Nephron (organoid): ENCODE data around the gene PCK2.

Source experiments
- H3K27ac Mint-ChIP-seq, 3 experiments: 2 replicates each; pipeline ENCODE4 v1.8.0; 2020; ENCODE audit warnings: mixed read lengths in 3 of 3, mild to moderate bottlenecking in 2 of 3, moderate library complexity in 1 of 3
- H3K27me3 Mint-ChIP-seq: 2 replicates; pipeline ENCODE4 v1.8.0; 2021; ENCODE audit warnings: low read depth, mild to moderate bottlenecking, moderate library complexity, mixed read lengths
- H3K36me3 Mint-ChIP-seq: 2 replicates; pipeline ENCODE4 v1.8.0; 2020; ENCODE audit warnings: low read depth, mixed read lengths
- H3K4me1 Mint-ChIP-seq: 2 replicates; pipeline ENCODE4 v1.8.0; 2020; ENCODE audit warnings: mixed read lengths
- H3K4me3 Mint-ChIP-seq, 3 experiments: 2 replicates each; pipeline ENCODE4 v1.8.0; 2020; ENCODE audit warnings: mild to moderate bottlenecking in 3 of 3, mixed read lengths in 3 of 3, moderate library complexity in 2 of 3
- H3K9me3 Mint-ChIP-seq: 2 replicates; pipeline ENCODE4 v1.8.0; 2020; ENCODE audit warnings: mixed read lengths
- CTCF ChIP-seq, 3 experiments: fragments of 200-600 bp; sonication (generic); IDR thresholded peaks; one replicate each; pipeline ENCODE4 v1.5.0; 2021; ENCODE audit warnings: antibody characterized with exemption in 3 of 3; ENCODE audit not compliant: unreplicated experiment in 3 of 3

PCK2 gene

GRCh38 chr14:24139272-24139934, 45.3 kb downstream of the PCK2 start:
- peak overlapping the region; percentile 7 to 82 (median 17) for H3K27ac Mint-ChIP-seq
- peaks cover 24% of the 10 kb centered on the region for H3K36me3 Mint-ChIP-seq
- H3K9me3 Mint-ChIP-seq, result no peaks in the 10 kb centered on the region
- H3K4me3 Mint-ChIP-seq, result peak overlapping the region; percentile 86 to 98 (median 89)
- H3K4me1 Mint-ChIP-seq, result peaks cover 35% of the 10 kb centered on the region
- H3K27me3 Mint-ChIP-seq, result peaks cover 3% of the 10 kb centered on the region
- no peak for TF ChIP-seq CTCF (IDR thresholded peaks at IDR 0.05; ENCODE audit: unreplicated experiment in 3 of 3)

- Mint-ChIP-seq H3K27ac (peak within 1 kb of the TSS; percentile 82 to 94 (median 94)), H3K27me3 (peaks cover 3% of the 10 kb centered on the region), H3K4me1 (peaks cover 40% of the 10 kb centered on the region), H3K36me3 (peaks cover 24% of the 10 kb centered on the region), H3K9me3 (no peaks in the 10 kb centered on the region), H3K4me3 (peak within 1 kb of the TSS; percentile 86 to 98 (median 89))
- peak; percentile 50 to 57 (median 53) for TF ChIP-seq CTCF (IDR thresholded peaks at IDR 0.05; ENCODE audit: unreplicated experiment in 3 of 3)
Observed at GRCh38 chr14:24141097-24141880, 47.2 kb downstream of the PCK2 start, which contains the start of gene EMC9. Gene EMC9 (minus strand): TSS chr14:24141591. CDS start chr14:24141304, 287 bp downstream.

GRCh38 chr14:24143511-24143910, 49.4 kb downstream of the PCK2 start:
- Mint-ChIP-seq H3K9me3 (no peaks in the 10 kb centered on the region), H3K4me3 (peak overlapping the region; percentile 48 to 76 (median 68)), H3K27me3 (peaks cover 3% of the 10 kb centered on the region), H3K4me1 (peaks cover 33% of the 10 kb centered on the region), H3K36me3 (peaks cover 13% of the 10 kb centered on the region), H3K27ac (peak overlapping the region in 2 of 3 experiments; percentile 84 to 94)
- no peak for TF ChIP-seq CTCF (IDR thresholded peaks at IDR 0.05; ENCODE audit: unreplicated experiment in 3 of 3)

GRCh38 chr14:24144451-24144850, 50.3 kb downstream of the PCK2 start:
- Mint-ChIP-seq H3K9me3 (no peaks in the 10 kb centered on the region), H3K4me1 (peaks cover 25% of the 10 kb centered on the region), H3K27me3 (no peaks in the 10 kb centered on the region), H3K27ac (peak overlapping the region in 1 of 3 experiments; percentile 45), H3K36me3 (peaks cover 7% of the 10 kb centered on the region), H3K4me3 (peak overlapping the region; percentile 16 to 76 (median 47))
- no peak for TF ChIP-seq CTCF (IDR thresholded peaks at IDR 0.05; ENCODE audit: unreplicated experiment in 3 of 3)

- no peak for TF ChIP-seq CTCF (IDR thresholded peaks at IDR 0.05; ENCODE audit: unreplicated experiment in 3 of 3)
- Mint-ChIP-seq H3K36me3 (peaks cover 9% of the 10 kb centered on the region), H3K9me3 (no peaks in the 10 kb centered on the region), H3K27me3 (no peaks in the 10 kb centered on the region), H3K27ac (peak overlapping the region; percentile 89 to 97 (median 94)), H3K4me3 (peak overlapping the region; percentile 96 to 98 (median 97)), H3K4me1 (peaks cover 18% of the 10 kb centered on the region)
Observed at GRCh38 chr14:24145219-24145618, 51.1 kb downstream of the PCK2 start.
